Endothelial cell of umbilical vein (primary cell): ENCODE measurements around the gene PHOX2B. TPM values are rescaled to one million over a fixed set of nuclear protein-coding genes. Genes with fewer than 3 reads are reported as not detected.
"Not testable (repeated sequence)": the region's sequence is repeated elsewhere in the genome, so short reads cannot be mapped to it uniquely, and the experiment has no call there.

Experiments
- BruUV-seq: library from RNA; stranded (reverse); fragments of 400-500 nt; replicated peaks from 2 replicates; lab custom pipeline; 2021; lab: Mats Ljungman, UMichigan
- CTCF ChIA-PET: fragments of 300-600, 350-600 bp; sonication (Branson Sonifier 250); formaldehyde crosslinking; loops from one replicate; lab custom pipeline; 2021; ENCODE audit warnings: antibody characterized with exemption, inconsistent platforms; lab: Charles Lee
- POLR2A ChIA-PET: fragments of 300-600, 350-600 bp; sonication (Branson Sonifier 250); formaldehyde crosslinking; loops from one replicate; lab custom pipeline; 2021; ENCODE audit warnings: antibody characterized with exemption, inconsistent platforms; lab: Charles Lee
- DNase-seq: peaks from one replicate; pipeline ENCODE4 v3.0.0-alpha.2; 2011; ENCODE audit warnings: low read depth, low spot score
- FAIRE-seq: peaks from 2 replicates; lab custom pipeline; 2011; peaks lifted over from hg19 to GRCh38; lab: Jason Lieb, UNC
- H2AFZ ChIP-seq: 2 replicates; pipeline ENCODE4 v1.6.0; 2012; ENCODE audit warnings: low read depth, low read length, control low read depth, inconsistent platforms
- H3K27ac ChIP-seq: 2 replicates; pipeline ENCODE4 v1.5.1; 2011; ENCODE audit warnings: low read depth, mild to moderate bottlenecking, control low read depth, low read length, moderate library complexity; ENCODE audit not compliant: insufficient read depth
- H3K27me3 ChIP-seq, 2 experiments: 2 replicates each; pipeline versions ENCODE4 v1.6.0 to v1.6.1; 2011; ENCODE audit warnings: low read length in 2 of 2, mixed read lengths in 1 of 2; ENCODE audit not compliant: control insufficient read depth in 2 of 2, insufficient read depth in 2 of 2
- H3K36me3 ChIP-seq, 2 experiments: 2 replicates in 1 of 2; 3 replicates in 1 of 2; pipeline ENCODE4 v1.5.1; 2011; ENCODE audit warnings: low read length in 2 of 2, mild to moderate bottlenecking in 1 of 2, moderate library complexity in 1 of 2; ENCODE audit not compliant: control insufficient read depth in 2 of 2, insufficient read depth in 2 of 2; ENCODE audit errors: extremely low read depth in 1 of 2
- H3K4me1 ChIP-seq: 3 replicates; pipeline ENCODE4 v1.5.1; 2011; ENCODE audit warnings: mild to moderate bottlenecking, low read length; ENCODE audit not compliant: control insufficient read depth, insufficient read depth; ENCODE audit errors: extremely low read depth
- H3K4me2 ChIP-seq: 2 replicates; pipeline ENCODE4 v1.6.1; 2011; ENCODE audit warnings: low read length, control low read depth, mixed read lengths; ENCODE audit not compliant: insufficient read depth
- H3K4me3 ChIP-seq, 3 experiments: fragments of 200-600 bp in 1 of 3; sonication (generic), shearing (Covaris generic) in 1 of 3; replicated peaks in 1 of 3; 2 replicates each; pipeline ENCODE4 v1.5.1; 2011 to 2016; ENCODE audit warnings: control low read depth in 3 of 3, low read length in 3 of 3, mild to moderate bottlenecking in 2 of 3, inconsistent platforms in 1 of 3, low read depth in 1 of 3, moderate library complexity in 1 of 3; ENCODE audit not compliant: insufficient read depth in 1 of 3
- H3K79me2 ChIP-seq: 2 replicates; pipeline ENCODE4 v1.6.0; 2012; ENCODE audit warnings: low read length, inconsistent platforms; ENCODE audit not compliant: control insufficient read depth, insufficient read depth
- H3K9ac ChIP-seq: replicated peaks from 2 replicates; pipeline ENCODE3; 2011; ENCODE audit warnings: low read length, control low read depth; ENCODE audit not compliant: insufficient read depth; ENCODE audit errors: extremely low read depth
- H3K9me1 ChIP-seq: replicated peaks from 3 replicates; pipeline ENCODE4 v1.6.0; 2011; ENCODE audit warnings: mild to moderate bottlenecking, low read length; ENCODE audit not compliant: control insufficient read depth, insufficient read depth; ENCODE audit errors: extremely low read depth
- H3K9me3 ChIP-seq: replicated peaks from 2 replicates; pipeline ENCODE4 v1.5.1; 2012; ENCODE audit warnings: low read length, inconsistent platforms; ENCODE audit not compliant: control insufficient read depth, insufficient read depth
- H4K20me1 ChIP-seq: replicated peaks from 2 replicates; pipeline ENCODE3; 2011; ENCODE audit warnings: mild to moderate bottlenecking, low read length; ENCODE audit not compliant: control insufficient read depth, insufficient read depth; ENCODE audit errors: extremely low read depth
- EZH2 ChIP-seq: IDR thresholded peaks from 2 replicates; pipeline ENCODE4 v1.6.1; 2012; ENCODE audit warnings: borderline replicate concordance, low read depth, mild to moderate bottlenecking, moderate library complexity, low read length, inconsistent platforms; ENCODE audit not compliant: severe bottlenecking
- FOS ChIP-seq: IDR thresholded peaks from 2 replicates; pipeline ENCODE4 v1.6.1; 2011; ENCODE audit warnings: mild to moderate bottlenecking, low read length, moderate library complexity, borderline replicate concordance; ENCODE audit not compliant: insufficient read depth
- GATA2 ChIP-seq: IDR thresholded peaks from 2 replicates; pipeline ENCODE4 v1.7.0; 2011; ENCODE audit warnings: low read depth, mild to moderate bottlenecking, moderate library complexity, mixed read lengths, low read length; ENCODE audit not compliant: insufficient read length, insufficient read depth
- JUN ChIP-seq: IDR thresholded peaks from 2 replicates; pipeline ENCODE4 v1.6.1; 2011; ENCODE audit warnings: borderline replicate concordance, low read depth; ENCODE audit not compliant: insufficient read length, insufficient read depth
- MYC ChIP-seq: IDR thresholded peaks from one replicate; pipeline ENCODE4 v1.6.1; 2011; ENCODE audit warnings: mild to moderate bottlenecking, low read depth, low read length
- POLR2A ChIP-seq: IDR thresholded peaks from 2 replicates; pipeline ENCODE4 v1.6.1; 2012; ENCODE audit warnings: low read depth, mild to moderate bottlenecking, control low read depth, low read length
- POLR2AphosphoS5 ChIP-seq: IDR thresholded peaks from 2 replicates; pipeline ENCODE4 v1.6.1; 2012; ENCODE audit warnings: low read depth, mild to moderate bottlenecking, control low read depth, low read length, moderate library complexity; ENCODE audit not compliant: insufficient read depth
- dilution Hi-C: fragments of 300-500 bp; cut with MboI; formaldehyde crosslinking; loops from one replicate; pipeline ENCODE4 v1.15.0; 2019; ENCODE audit warnings: low sequenced_read_pairs; ENCODE audit not compliant: extremely low pct_ligation_motif_present
- intact Hi-C: fragments of 100-400 bp; cut with micrococcal nuclease; formaldehyde crosslinking; loops from one replicate; pipeline ENCODE4 v1.10.0; 2022
- polyA plus RNA-seq, 4 experiments: library from polyadenylated mRNA; depleted of rRNA in 3 of 4; stranded (reverse) in 3 of 4; unstranded in 1 of 4; fragments of >200 nt; gene quantifications; 2 replicates each; pipeline versions ENCODE4 v1.2.1 to v1.2.3, GENCODE V29; 2011 to 2012; ENCODE audit warnings: missing spikeins in 1 of 4
- total RNA-seq: library from RNA; stranded (reverse); gene quantifications from 2 replicates; pipeline ENCODE4 v1.2.3, GENCODE V29; 2021
- TF ChIP-seq, protein P1 (sequence below): IDR thresholded peaks from 2 replicates; pipeline ENCODE4 v1.6.1; 2011; ENCODE audit not compliant: insufficient read depth, insufficient read length
- TF ChIP-seq, protein P2 (sequence below), 2 donors: IDR thresholded peaks; 1 replicate in 1 of 2; 2 replicates in 1 of 2; pipeline ENCODE4 v1.5.1; 2011; ENCODE audit warnings: low read length in 2 of 2, mild to moderate bottlenecking in 2 of 2, moderate library complexity in 2 of 2, control low read depth in 1 of 2, inconsistent platforms in 1 of 2, low read depth in 1 of 2; ENCODE audit not compliant: insufficient read depth in 1 of 2; ENCODE audit errors: extremely low read depth in 1 of 2

Gene PHOX2B
- total and polyA plus RNA-seq, 2 donors (not counting 3 experiments of a cell fraction or from before 2014, with no cell fraction given): not detected

- H3K79me2 ChIP-seq, H3K27ac ChIP-seq, POLR2A ChIA-PET, H4K20me1 ChIP-seq, H3K9ac ChIP-seq, H2AFZ ChIP-seq, CTCF ChIA-PET, H3K27me3 ChIP-seq, intact Hi-C loops, FAIRE-seq, H3K4me1 ChIP-seq, DNase-seq, H3K4me3 ChIP-seq, BruUV-seq, H3K36me3 ChIP-seq, H3K9me1 ChIP-seq, H3K9me3 ChIP-seq, H3K4me2 ChIP-seq, dilution Hi-C loops: not testable (repeated sequence)
Observed at GRCh38 chr4:41711654-41712053, 36.9 kb downstream of the PHOX2B start.

DNA sequence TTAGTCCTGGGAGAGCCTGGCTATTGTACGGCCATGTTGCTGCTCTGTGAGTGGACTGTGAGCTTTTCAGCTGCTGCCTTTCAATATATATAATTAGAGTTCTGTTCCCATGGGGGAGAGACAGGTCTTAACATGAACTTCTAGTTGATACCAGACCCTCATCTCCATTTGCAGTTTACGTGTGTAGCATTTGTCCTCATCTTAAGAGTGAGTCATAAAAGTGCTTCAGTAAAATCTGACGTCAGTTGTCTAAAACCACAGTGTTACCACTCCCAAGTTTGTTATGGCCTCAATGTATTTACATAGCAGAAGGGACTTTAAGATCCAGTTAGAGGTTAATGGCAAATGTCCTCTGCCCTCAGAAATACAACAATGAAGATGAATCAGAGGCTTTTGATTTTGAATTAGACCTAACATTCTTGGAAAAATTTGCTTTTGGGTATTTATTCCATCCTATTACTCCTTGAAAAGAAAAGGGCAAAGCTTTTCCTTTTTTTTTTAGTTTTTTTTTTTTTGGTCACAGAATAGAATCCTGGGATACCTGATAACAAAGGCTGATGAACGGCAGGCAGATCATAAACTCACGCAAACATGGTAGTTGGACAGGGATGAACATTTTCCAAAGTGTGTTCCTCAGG, 38.6 kb downstream of the PHOX2B start:
- ChIA-PET CTCF (no interaction called here), POLR2A (no interaction called here)
- Histone ChIP-seq H3K79me2 (no peaks in the 10 kb centered on the region), H3K9me3 (no peaks in the 10 kb centered on the region), H3K9me1 (no peaks in the 10 kb centered on the region), H3K36me3 (no peaks in the 10 kb centered on the region), H3K9ac (no peak overlapping the region), H3K4me1 (no peaks in the 10 kb centered on the region), H2AFZ (no peak overlapping the region), H4K20me1 (no peaks in the 10 kb centered on the region), H3K4me2 (no peak overlapping the region), H3K4me3 (no peak overlapping the region), H3K27ac (no peak overlapping the region), H3K27me3 (peaks cover 3 to 6% of the 10 kb centered on the region in 2 experiments)
- DNase-seq (no peak), FAIRE-seq (no peak)
- intact Hi-C loops: no loop called here
- no TSS peak for BruUV-seq
- dilution Hi-C loops: no loop called here
- no peak for TF ChIP-seq FOS
- no peak for TF ChIP-seq GATA2
- TF ChIP-seq POLR2AphosphoS5: no peak
- TF ChIP-seq EZH2: no peak
- no peak for TF ChIP-seq POLR2A
- TF ChIP-seq, protein P1, sequence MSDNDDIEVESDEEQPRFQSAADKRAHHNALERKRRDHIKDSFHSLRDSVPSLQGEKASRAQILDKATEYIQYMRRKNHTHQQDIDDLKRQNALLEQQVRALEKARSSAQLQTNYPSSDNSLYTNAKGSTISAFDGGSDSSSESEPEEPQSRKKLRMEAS: no peak
- TF ChIP-seq, protein P2, sequence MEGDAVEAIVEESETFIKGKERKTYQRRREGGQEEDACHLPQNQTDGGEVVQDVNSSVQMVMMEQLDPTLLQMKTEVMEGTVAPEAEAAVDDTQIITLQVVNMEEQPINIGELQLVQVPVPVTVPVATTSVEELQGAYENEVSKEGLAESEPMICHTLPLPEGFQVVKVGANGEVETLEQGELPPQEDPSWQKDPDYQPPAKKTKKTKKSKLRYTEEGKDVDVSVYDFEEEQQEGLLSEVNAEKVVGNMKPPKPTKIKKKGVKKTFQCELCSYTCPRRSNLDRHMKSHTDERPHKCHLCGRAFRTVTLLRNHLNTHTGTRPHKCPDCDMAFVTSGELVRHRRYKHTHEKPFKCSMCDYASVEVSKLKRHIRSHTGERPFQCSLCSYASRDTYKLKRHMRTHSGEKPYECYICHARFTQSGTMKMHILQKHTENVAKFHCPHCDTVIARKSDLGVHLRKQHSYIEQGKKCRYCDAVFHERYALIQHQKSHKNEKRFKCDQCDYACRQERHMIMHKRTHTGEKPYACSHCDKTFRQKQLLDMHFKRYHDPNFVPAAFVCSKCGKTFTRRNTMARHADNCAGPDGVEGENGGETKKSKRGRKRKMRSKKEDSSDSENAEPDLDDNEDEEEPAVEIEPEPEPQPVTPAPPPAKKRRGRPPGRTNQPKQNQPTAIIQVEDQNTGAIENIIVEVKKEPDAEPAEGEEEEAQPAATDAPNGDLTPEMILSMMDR (IDR thresholded peaks at IDR 0.05; ENCODE audit: extremely low read depth in 1 of 2, insufficient read depth in 1 of 2, low read depth in 1 of 2, low read length in 2 of 2): no peak
- TF ChIP-seq MYC: no peak
- TF ChIP-seq JUN: no peak
